K562 (cell line): Measurements from ENCODE around the gene LCTL. TPM values are rescaled to one million over a fixed set of nuclear protein-coding genes. Genes with fewer than 3 reads are reported as not detected.

Source experiments
- ATAC-seq: fragments of 200-7000 bp; cut with Tn5 transposase; 3 replicates; pipeline ENCODE4 v1.9.1; 2020; ENCODE audit warnings: moderate library complexity
- BruUV-seq: library from RNA; stranded (reverse); fragments of 400-500 nt; replicated peaks from 2 replicates; lab custom pipeline; 2021; lab: Mats Ljungman, UMichigan
- CTCF ChIA-PET: fragments of 300-600 bp; formaldehyde crosslinking; extraction: SDS; loops from one replicate; lab custom pipeline; 2021; ENCODE audit warnings: low intra/inter-chr PET ratio; lab: Yijun Ruan, JAX
- POLR2A ChIA-PET: fragments of 300-600, 350-650 bp; sonication (Branson Sonifier 250); formaldehyde crosslinking; extraction: SDS; loops from one replicate; lab custom pipeline; 2021; ENCODE audit warnings: antibody characterized with exemption, inconsistent platforms; lab: Yijun Ruan, JAX
- DNase-seq, 4 experiments: peaks; one replicate each; pipeline versions ENCODE4 v3.0.0 to v3.0.0-alpha.2; 2011 to 2018; ENCODE audit warnings: low spot score in 3 of 4, mixed read lengths in 3 of 4; ENCODE audit errors: extremely low read depth in 1 of 4
- FAIRE-seq: peaks from 2 replicates; lab custom pipeline; 2011; peaks lifted over from hg19 to GRCh38; lab: Jason Lieb, UNC
- H2AFZ ChIP-seq: 2 replicates; pipeline ENCODE4 v1.6.0; 2011; ENCODE audit warnings: low read depth, low read length, control low read depth, inconsistent platforms
- H3K27ac ChIP-seq: fragments of 200-600 bp; 3 replicates; pipeline ENCODE4 v1.8.0; 2011; ENCODE audit warnings: low read depth, mild to moderate bottlenecking, control low read depth, inconsistent platforms, low read length, moderate library complexity, mixed read lengths; ENCODE audit errors: extremely low read depth
- H3K27me3 ChIP-seq, 2 experiments: fragments of 300-600 bp in 1 of 2; 2 replicates in 1 of 2; 3 replicates in 1 of 2; pipeline versions ENCODE4 v1.6.0 to v1.8.0; 2011; ENCODE audit warnings: inconsistent platforms in 2 of 2, low read length in 2 of 2, mild to moderate bottlenecking in 1 of 2, mixed read lengths in 1 of 2, moderate library complexity in 1 of 2; ENCODE audit not compliant: control insufficient read depth in 2 of 2, insufficient read depth in 2 of 2
- H3K36me3 ChIP-seq: fragments of 300-600 bp; 3 replicates; pipeline ENCODE4 v1.8.0; 2011; ENCODE audit warnings: mild to moderate bottlenecking, low read length, inconsistent platforms; ENCODE audit not compliant: control insufficient read depth, insufficient read depth
- H3K4me1 ChIP-seq, 2 experiments: fragments of 200-600 bp in 1 of 2; replicated peaks in 1 of 2; 2 replicates in 1 of 2; 3 replicates in 1 of 2; pipeline versions ENCODE4 v1.5.1 to v1.8.0; 2011; ENCODE audit warnings: inconsistent platforms in 2 of 2, low read length in 2 of 2, mild to moderate bottlenecking in 1 of 2, mixed read lengths in 1 of 2, moderate library complexity in 1 of 2; ENCODE audit not compliant: control insufficient read depth in 2 of 2, insufficient read depth in 2 of 2
- H3K4me2 ChIP-seq: 2 replicates; pipeline ENCODE4 v1.6.1; 2011; ENCODE audit warnings: low read length, control low read depth, inconsistent platforms, mixed read lengths; ENCODE audit not compliant: insufficient read depth
- H3K4me3 ChIP-seq: fragments of 200-600 bp; sonication (generic), shearing (Covaris generic); 2 replicates; pipeline ENCODE4 v1.5.1; 2016; ENCODE audit warnings: control low read depth, inconsistent platforms
- H3K79me2 ChIP-seq: fragments of 200-600 bp; 3 replicates; pipeline ENCODE4 v1.8.0; 2011; ENCODE audit warnings: low read length, inconsistent platforms; ENCODE audit not compliant: control insufficient read depth, insufficient read depth
- H3K9ac ChIP-seq, 2 experiments: 2 replicates each; pipeline versions ENCODE4 v1.6.0 to v1.6.1; 2011; ENCODE audit warnings: low read depth in 2 of 2, low read length in 2 of 2, control low read depth in 1 of 2, inconsistent platforms in 1 of 2, mild to moderate bottlenecking in 1 of 2, mixed read lengths in 1 of 2; ENCODE audit not compliant: insufficient read depth in 1 of 2
- H3K9me1 ChIP-seq: one replicate; pipeline ENCODE4 v1.6.0; 2011; ENCODE audit warnings: inconsistent platforms, mild to moderate bottlenecking, low read length, moderate library complexity; ENCODE audit not compliant: control insufficient read depth, insufficient read depth
- H3K9me3 ChIP-seq: replicated peaks from 2 replicates; pipeline ENCODE4 v1.5.1; 2011; ENCODE audit warnings: low read depth, low read length, inconsistent platforms; ENCODE audit not compliant: control insufficient read depth, insufficient read depth
- H4K20me1 ChIP-seq: replicated peaks from 2 replicates; pipeline ENCODE4 v1.6.1; 2011; ENCODE audit warnings: low read length, inconsistent platforms, mixed read lengths; ENCODE audit not compliant: control insufficient read depth, insufficient read depth
- PYGO2 ChIP-seq: fragments of 450-650 bp; IDR thresholded peaks from 2 replicates; pipeline ENCODE4 v1.6.1; 2016; ENCODE audit warnings: mild to moderate bottlenecking, missing genetic modification characterization, moderate library complexity, missing compliant biosample characterization
- TAF9B ChIP-seq: fragments of 450-650 bp; IDR thresholded peaks from 2 replicates; pipeline ENCODE4 v1.6.1; 2018; ENCODE audit warnings: mild to moderate bottlenecking; ENCODE audit not compliant: partially characterized antibody
- YY1 ChIP-seq, 3 experiments: IDR thresholded peaks; 2 replicates each; pipeline ENCODE4 v1.6.1; 2011; ENCODE audit warnings: low read length in 2 of 3, mild to moderate bottlenecking in 2 of 3, moderate library complexity in 2 of 3, borderline replicate concordance in 1 of 3, control low read depth in 1 of 3, low read depth in 1 of 3; ENCODE audit not compliant: insufficient read depth in 3 of 3, insufficient replicate concordance in 2 of 3, control insufficient read depth in 1 of 3, insufficient read length in 1 of 3; ENCODE audit errors: extremely low read depth in 1 of 3
- WGBS: fragments of 100-300 bp; shearing (Covaris generic); methylation state at CpG from one replicate; pipeline ENCODE4 v1.1.6; 2016; ENCODE audit warnings: low coverage, mixed read lengths; ENCODE audit not compliant: insufficient coverage; ENCODE audit errors: missing lambda C conversion rate; 5-methylcytosine and 5-hydroxymethylcytosine counted together
- in situ Hi-C: fragments of 300-500 bp; cut with MboI; formaldehyde crosslinking; loops from 4 replicates; pipeline ENCODE4 v1.15.0; 2018; ENCODE audit warnings: inconsistent platforms, mixed read lengths
- intact Hi-C: fragments of 100-400 bp; cut with micrococcal nuclease; formaldehyde crosslinking; loops from 2 replicates; pipeline ENCODE4 v1.14.2; 2022
- polyA plus RNA-seq, 8 experiments: library from polyadenylated mRNA; depleted of rRNA in 4 of 8; stranded (reverse) in 5 of 8; unstranded in 3 of 8; fragments of >200 nt; fragmentation: Nextera tagmentation in 2 of 8; fragmentation: Illumina TruSeq in 1 of 8; extraction: Ambion mirVana in 2 of 8; extraction: Trizol in 1 of 8; gene quantifications; 2 replicates each; pipeline versions ENCODE4 v1.2.1 to v1.2.3, GENCODE V29; 2011 to 2014; ENCODE audit warnings: inconsistent platforms in 1 of 8, missing spikeins in 1 of 8
- total RNA-seq, 7 experiments: library from RNA; depleted of rRNA in 6 of 7; stranded (reverse); fragments of >200 nt in 6 of 7; fragmentation: Illumina TruSeq in 2 of 7; extraction: Trizol in 2 of 7; gene quantifications; 2 replicates each; pipeline versions ENCODE4 v1.2.1 to v1.2.3, GENCODE V29; 2011 to 2021; ENCODE audit warnings: low replicate concordance in 1 of 7
- TF ChIP-seq, protein P1 (sequence below): fragments of 450-650 bp; formaldehyde crosslinking; IDR thresholded peaks from 2 replicates; pipeline ENCODE4 v1.4.0; 2020; ENCODE audit warnings: mild to moderate bottlenecking, mixed read lengths
- TF ChIP-seq, protein P2 (sequence below), 3 experiments: fragments of 200-800 bp in 1 of 3; sonication (Bioruptor generic) in 1 of 3; sonication (generic) in 1 of 3; formaldehyde crosslinking in 1 of 3; IDR thresholded peaks; 2 replicates each; pipeline versions ENCODE4 v1.6.1 to v1.8.0; 2016 to 2022; ENCODE audit warnings: mild to moderate bottlenecking in 2 of 3, missing compliant biosample characterization in 2 of 3, missing genetic modification characterization in 2 of 3, missing genetic modification reagents in 1 of 3
- TF ChIP-seq, protein P3 (sequence below): fragments of 450-650 bp; IDR thresholded peaks from 2 replicates; pipeline ENCODE4 v1.6.1; 2016; ENCODE audit warnings: low read depth, mild to moderate bottlenecking, moderate library complexity
- TF ChIP-seq, protein P4 (sequence below): fragments of 250-450 bp; sonication (Bioruptor Pico); IDR thresholded peaks from 2 replicates; pipeline ENCODE4 v1.8.0; 2021; ENCODE audit warnings: mild to moderate bottlenecking, moderate library complexity
- TF ChIP-seq, protein P5 (sequence below): fragments of 450-650 bp; IDR thresholded peaks from 2 replicates; pipeline ENCODE4 v1.7.1; 2018; ENCODE audit warnings: mild to moderate bottlenecking, low read depth; ENCODE audit not compliant: partially characterized antibody
- TF ChIP-seq, protein P6 (sequence below), 2 experiments: fragments of 450-650 bp; IDR thresholded peaks; 2 replicates each; pipeline ENCODE4 v1.6.1; 2016

The LCTL gene
- total and polyA plus RNA-seq, 9 of the 15 experiments (the other 6 are each of a cell fraction or from before 2014, with no cell fraction given) = 0.08 to 0.31 (median 0.17) TPM; not detected in 6

DNA sequence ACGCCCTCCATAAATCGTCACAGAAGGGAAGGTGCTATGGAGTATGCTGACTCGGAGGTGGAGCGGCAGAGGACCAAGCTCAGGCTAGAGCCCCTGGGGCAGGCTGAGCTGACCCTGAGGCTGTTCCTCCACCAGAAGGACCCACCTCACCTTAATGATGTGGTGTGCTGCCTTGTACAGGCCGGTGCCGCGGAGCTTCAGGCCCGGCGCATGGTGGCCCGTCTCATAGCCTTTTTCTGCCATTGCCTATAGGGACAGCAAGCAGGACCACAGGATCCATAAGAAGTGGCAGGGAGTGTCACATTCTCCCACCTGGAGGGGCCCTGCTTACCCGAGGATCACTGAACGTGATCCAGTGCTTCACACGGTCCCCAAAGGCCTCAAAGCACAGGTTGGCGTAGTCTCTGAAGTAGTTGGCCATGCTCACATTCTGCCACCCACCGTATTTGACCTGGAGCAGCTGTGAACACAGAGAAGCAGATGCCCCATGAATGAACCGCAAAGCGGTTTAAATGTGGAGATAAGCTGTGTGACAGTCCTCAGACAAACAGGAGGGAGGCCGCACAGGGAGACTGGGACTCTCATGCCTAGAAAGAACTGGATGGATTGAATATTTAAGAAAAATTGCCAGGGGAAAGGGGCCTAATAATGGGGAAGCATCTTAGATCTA lies 4.8 kb downstream of the LCTL start:
- POLR2A ChIA-PET = interaction anchor here (0.5 to 1.8 kb wide), 5 partner anchors 8 to 56 kb away, joined by 3 to 7 read pairs (median 3); partner anchors contain the start of gene ZWILCH
- TF ChIP-seq, protein P1, sequence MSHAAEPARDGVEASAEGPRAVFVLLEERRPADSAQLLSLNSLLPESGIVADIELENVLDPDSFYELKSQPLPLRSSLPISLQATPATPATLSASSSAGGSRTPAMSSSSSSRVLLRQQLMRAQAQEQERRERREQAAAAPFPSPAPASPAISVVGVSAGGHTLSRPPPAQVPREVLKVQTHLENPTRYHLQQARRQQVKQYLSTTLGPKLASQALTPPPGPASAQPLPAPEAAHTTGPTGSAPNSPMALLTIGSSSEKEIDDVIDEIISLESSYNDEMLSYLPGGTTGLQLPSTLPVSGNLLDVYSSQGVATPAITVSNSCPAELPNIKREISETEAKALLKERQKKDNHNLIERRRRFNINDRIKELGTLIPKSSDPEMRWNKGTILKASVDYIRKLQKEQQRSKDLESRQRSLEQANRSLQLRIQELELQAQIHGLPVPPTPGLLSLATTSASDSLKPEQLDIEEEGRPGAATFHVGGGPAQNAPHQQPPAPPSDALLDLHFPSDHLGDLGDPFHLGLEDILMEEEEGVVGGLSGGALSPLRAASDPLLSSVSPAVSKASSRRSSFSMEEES = no peak
- TF ChIP-seq, protein P2, sequence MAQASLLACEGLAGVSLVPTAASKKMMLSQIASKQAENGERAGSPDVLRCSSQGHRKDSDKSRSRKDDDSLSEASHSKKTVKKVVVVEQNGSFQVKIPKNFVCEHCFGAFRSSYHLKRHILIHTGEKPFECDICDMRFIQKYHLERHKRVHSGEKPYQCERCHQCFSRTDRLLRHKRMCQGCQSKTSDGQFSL (CRISPR knock-in tag; IDR thresholded peaks at IDR 0.05) = no peak
- TF ChIP-seq, protein P2 (tag; IDR thresholded peaks at IDR 0.05) = no peak
- TF ChIP-seq YY1 (IDR thresholded peaks at IDR 0.05; ENCODE audit: borderline replicate concordance in 1 of 3, control insufficient read depth in 1 of 3, extremely low read depth in 1 of 3, insufficient read depth in 3 of 3, insufficient read length in 1 of 3, insufficient replicate concordance in 2 of 3, low read depth in 1 of 3, low read length in 2 of 3) (no peak), PYGO2 (no peak), TAF9B (no peak)
- TF ChIP-seq, protein P3, sequence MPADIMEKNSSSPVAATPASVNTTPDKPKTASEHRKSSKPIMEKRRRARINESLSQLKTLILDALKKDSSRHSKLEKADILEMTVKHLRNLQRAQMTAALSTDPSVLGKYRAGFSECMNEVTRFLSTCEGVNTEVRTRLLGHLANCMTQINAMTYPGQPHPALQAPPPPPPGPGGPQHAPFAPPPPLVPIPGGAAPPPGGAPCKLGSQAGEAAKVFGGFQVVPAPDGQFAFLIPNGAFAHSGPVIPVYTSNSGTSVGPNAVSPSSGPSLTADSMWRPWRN = no peak
- TF ChIP-seq, protein P4, sequence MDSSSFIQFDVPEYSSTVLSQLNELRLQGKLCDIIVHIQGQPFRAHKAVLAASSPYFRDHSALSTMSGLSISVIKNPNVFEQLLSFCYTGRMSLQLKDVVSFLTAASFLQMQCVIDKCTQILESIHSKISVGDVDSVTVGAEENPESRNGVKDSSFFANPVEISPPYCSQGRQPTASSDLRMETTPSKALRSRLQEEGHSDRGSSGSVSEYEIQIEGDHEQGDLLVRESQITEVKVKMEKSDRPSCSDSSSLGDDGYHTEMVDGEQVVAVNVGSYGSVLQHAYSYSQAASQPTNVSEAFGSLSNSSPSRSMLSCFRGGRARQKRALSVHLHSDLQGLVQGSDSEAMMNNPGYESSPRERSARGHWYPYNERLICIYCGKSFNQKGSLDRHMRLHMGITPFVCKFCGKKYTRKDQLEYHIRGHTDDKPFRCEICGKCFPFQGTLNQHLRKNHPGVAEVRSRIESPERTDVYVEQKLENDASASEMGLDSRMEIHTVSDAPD = no peak
- TF ChIP-seq, protein P5, sequence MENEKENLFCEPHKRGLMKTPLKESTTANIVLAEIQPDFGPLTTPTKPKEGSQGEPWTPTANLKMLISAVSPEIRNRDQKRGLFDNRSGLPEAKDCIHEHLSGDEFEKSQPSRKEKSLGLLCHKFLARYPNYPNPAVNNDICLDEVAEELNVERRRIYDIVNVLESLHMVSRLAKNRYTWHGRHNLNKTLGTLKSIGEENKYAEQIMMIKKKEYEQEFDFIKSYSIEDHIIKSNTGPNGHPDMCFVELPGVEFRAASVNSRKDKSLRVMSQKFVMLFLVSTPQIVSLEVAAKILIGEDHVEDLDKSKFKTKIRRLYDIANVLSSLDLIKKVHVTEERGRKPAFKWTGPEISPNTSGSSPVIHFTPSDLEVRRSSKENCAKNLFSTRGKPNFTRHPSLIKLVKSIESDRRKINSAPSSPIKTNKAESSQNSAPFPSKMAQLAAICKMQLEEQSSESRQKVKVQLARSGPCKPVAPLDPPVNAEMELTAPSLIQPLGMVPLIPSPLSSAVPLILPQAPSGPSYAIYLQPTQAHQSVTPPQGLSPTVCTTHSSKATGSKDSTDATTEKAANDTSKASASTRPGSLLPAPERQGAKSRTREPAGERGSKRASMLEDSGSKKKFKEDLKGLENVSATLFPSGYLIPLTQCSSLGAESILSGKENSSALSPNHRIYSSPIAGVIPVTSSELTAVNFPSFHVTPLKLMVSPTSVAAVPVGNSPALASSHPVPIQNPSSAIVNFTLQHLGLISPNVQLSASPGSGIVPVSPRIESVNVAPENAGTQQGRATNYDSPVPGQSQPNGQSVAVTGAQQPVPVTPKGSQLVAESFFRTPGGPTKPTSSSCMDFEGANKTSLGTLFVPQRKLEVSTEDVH = no peak
- TF ChIP-seq, protein P6, sequence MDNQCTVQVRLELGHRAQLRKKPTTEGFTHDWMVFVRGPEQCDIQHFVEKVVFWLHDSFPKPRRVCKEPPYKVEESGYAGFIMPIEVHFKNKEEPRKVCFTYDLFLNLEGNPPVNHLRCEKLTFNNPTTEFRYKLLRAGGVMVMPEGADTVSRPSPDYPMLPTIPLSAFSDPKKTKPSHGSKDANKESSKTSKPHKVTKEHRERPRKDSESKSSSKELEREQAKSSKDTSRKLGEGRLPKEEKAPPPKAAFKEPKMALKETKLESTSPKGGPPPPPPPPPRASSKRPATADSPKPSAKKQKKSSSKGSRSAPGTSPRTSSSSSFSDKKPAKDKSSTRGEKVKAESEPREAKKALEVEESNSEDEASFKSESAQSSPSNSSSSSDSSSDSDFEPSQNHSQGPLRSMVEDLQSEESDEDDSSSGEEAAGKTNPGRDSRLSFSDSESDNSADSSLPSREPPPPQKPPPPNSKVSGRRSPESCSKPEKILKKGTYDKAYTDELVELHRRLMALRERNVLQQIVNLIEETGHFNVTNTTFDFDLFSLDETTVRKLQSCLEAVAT (IDR thresholded peaks at IDR 0.05) = no peak

More for the DNA sequence above, 4.8 kb downstream of the LCTL start:
- intact Hi-C loops = no loop called here
- no peak overlapping the region for H2AFZ ChIP-seq
- no peaks in the 10 kb centered on the region for H3K79me2 ChIP-seq
- peak in 2 of 4 experiments; percentile 21 to 24 for DNase-seq
- no peaks in the 10 kb centered on the region for H3K9me1 ChIP-seq
- CTCF ChIA-PET = no interaction called here
- peaks cover 8 to 21% of the 10 kb centered on the region in 2 experiments; a peak in 4 of 5 replicates for H3K4me1 ChIP-seq
- H3K4me2 ChIP-seq = no peak overlapping the region
- WGBS = 51% methylated on average over 18 of the region's 18 CpGs
- peak overlapping the region in 1 of 2 experiments; percentile 2; a peak in 1 of 4 replicates for H3K9ac ChIP-seq
- BruUV-seq = no TSS peak
- H3K27ac ChIP-seq = no peak overlapping the region
- no peaks in the 10 kb centered on the region for H3K9me3 ChIP-seq
- FAIRE-seq = no peak
- no peak overlapping the region for H3K4me3 ChIP-seq
- no peaks in the 10 kb centered on the region for H3K27me3 ChIP-seq
- H3K36me3 ChIP-seq = no peaks in the 10 kb centered on the region
- peak; percentile 60 for ATAC-seq
- H4K20me1 ChIP-seq = no peaks in the 10 kb centered on the region
- in situ Hi-C loops = no loop called here
